HepG2 (cell line): Measurements from ENCODE around the gene C19orf47.
"Not testable (repeated sequence)": the region's sequence is repeated elsewhere in the genome, so short reads cannot be mapped to it uniquely, and the experiment has no call there.

ENCODE experiments used
- E2F1 ChIP-seq: sonication (generic); formaldehyde crosslinking; IDR thresholded peaks from 2 replicates; pipeline ENCODE4 v1.5.0; 2020; ENCODE audit warnings: missing genetic modification reagents
- HMG20A ChIP-seq: IDR thresholded peaks from 2 replicates; pipeline ENCODE4 v1.6.1; 2016; ENCODE audit warnings: borderline replicate concordance
- IRF1 ChIP-seq: sonication (generic); formaldehyde crosslinking; IDR thresholded peaks from 2 replicates; pipeline ENCODE4 v1.4.0; 2020; ENCODE audit warnings: low read depth, mild to moderate bottlenecking, missing genetic modification reagents
- IRX3 ChIP-seq: sonication (generic); formaldehyde crosslinking; IDR thresholded peaks from 2 replicates; pipeline ENCODE4 v1.8.1; 2023; ENCODE audit warnings: mild to moderate bottlenecking, low read depth, missing genetic modification reagents, borderline replicate concordance
- NR0B2 ChIP-seq: sonication (generic); formaldehyde crosslinking; IDR thresholded peaks from 2 replicates; pipeline ENCODE4 v1.4.0; 2020; ENCODE audit warnings: mild to moderate bottlenecking, missing genetic modification reagents
- RBFOX2 ChIP-seq: fragments of 200-400 bp; formaldehyde crosslinking; IDR thresholded peaks from 2 replicates; pipeline ENCODE4 v1.6.1; 2017; ENCODE audit warnings: low read depth, mild to moderate bottlenecking, low read length
- ZBTB44 ChIP-seq: sonication (generic); formaldehyde crosslinking; IDR thresholded peaks from 2 replicates; pipeline ENCODE4 v1.4.0; 2020; ENCODE audit warnings: missing genetic modification reagents
- ZKSCAN8 ChIP-seq: IDR thresholded peaks from 2 replicates; pipeline ENCODE4 v1.6.1; 2016; ENCODE audit warnings: borderline replicate concordance, missing genetic modification reagents, missing compliant biosample characterization

- not testable (repeated sequence) for TF ChIP-seq E2F1 (CRISPR knock-in tag); RBFOX2; IRF1 (CRISPR knock-in tag); ZKSCAN8 (CRISPR knock-in tag); HMG20A (CRISPR knock-in tag); IRX3 (CRISPR knock-in tag); ZBTB44 (CRISPR knock-in tag); NR0B2
These were observed 22.1 kb upstream of the C19orf47 start for GRCh38 chr19:40370253-40370652.
